Activated CD4-positive, CD25-positive, alpha-beta regulatory T cell treated with anti-CD3 and anti-CD28 coated beads, Interleukin-2, amount 50 U/mL, for 16 hours (primary cell): ENCODE results near the gene TMEFF1.

Source experiments
- DNase-seq: peaks from one replicate; pipeline ENCODE4 v3.0.0-alpha.2; 2020; ENCODE audit warnings: low read depth, low spot score

The TMEFF1 gene

GRCh38 chr9:100447041-100447440, 25.9 kb upstream of the TMEFF1 start:
- no peak for DNase-seq

GRCh38 chr9:100448266-100448665, 24.7 kb upstream of the TMEFF1 start:
- DNase-seq: no peak

DNA sequence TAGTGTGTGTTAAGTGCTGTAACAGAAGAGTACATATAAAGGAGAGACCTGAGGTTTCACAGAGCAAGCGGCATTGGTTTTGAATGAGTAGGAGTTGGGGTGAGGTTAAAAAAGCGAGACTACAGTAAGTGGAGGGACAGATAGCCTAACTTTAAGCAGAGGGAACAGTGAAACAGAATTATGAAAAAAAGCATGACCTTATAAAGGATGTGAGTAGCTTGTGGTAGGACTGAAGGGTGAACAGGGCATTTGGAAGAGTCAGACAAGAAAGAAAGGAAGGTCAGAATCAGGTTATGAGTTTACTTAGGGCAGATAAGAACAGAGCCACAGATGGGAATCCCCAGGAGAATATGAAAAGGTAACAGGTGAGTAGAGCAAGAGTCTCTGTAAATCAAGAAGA, 23.5 kb upstream of the TMEFF1 start:
- DNase-seq: no peak

DNA sequence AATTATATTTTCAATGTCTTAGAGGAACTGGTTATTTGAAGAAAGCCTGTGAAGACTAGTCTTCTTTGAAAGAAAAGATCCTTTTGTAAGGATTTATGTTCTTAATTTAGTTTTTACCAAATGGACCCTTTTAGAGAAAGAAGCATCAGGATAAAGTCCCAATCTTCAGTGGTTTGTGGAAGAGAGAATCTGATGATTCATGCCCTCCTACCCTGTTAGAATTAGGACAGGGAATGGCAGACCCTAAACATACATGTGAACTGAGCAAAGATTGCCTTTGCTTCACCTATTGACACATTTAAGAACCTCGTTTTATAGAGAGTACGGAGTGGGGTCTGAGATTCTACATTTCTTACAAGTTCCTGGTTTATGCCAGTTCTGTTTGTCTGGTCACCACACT, 20.1 kb upstream of the TMEFF1 start:
- DNase-seq: no peak

DNA sequence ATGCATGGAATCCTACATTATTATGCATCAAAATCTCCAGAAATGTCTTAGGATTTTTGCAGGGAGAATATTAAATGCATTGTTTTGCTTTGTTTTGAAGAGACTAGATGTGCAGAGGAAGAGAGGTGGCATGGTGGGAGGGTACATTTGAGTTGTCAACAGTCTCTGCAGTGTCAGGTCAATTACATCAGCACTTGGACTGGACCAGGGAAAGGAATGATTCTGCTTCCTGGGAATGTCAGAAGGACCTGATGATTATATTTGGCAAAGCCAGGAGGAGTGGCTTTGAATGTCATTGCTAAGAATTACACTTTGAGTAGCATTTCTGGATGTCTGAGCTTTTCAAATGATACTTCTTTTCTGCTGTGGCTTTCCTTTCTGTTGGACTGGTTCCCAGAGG, 17.5 kb upstream of the TMEFF1 start:
- no peak for DNase-seq

- no peak for DNase-seq
These were observed 15.4 kb upstream of the TMEFF1 start for GRCh38 chr9:100457517-100457916.

GRCh38 chr9:100459963-100460362, 13.0 kb upstream of the TMEFF1 start:
- DNase-seq: no peak

DNA sequence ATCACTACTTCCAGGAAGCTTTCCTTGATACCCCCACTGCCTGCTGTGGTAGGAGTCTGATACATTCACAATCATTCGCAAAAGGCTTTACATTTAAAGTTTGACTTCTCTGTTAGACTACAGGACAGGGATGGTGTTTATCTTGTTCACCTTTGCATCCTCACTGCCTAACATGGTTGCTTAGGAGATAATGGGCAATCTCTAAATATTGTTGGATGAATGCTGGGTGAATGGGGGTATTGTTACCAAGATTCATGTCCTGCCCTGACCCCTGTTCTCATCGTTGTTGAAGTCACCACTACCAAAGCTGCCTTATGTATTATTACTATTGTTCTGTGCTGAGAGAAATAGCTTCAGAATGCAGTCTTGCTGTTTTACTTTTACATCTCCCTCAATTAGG, 7.7 kb upstream of the TMEFF1 start:
- DNase-seq: no peak

DNA sequence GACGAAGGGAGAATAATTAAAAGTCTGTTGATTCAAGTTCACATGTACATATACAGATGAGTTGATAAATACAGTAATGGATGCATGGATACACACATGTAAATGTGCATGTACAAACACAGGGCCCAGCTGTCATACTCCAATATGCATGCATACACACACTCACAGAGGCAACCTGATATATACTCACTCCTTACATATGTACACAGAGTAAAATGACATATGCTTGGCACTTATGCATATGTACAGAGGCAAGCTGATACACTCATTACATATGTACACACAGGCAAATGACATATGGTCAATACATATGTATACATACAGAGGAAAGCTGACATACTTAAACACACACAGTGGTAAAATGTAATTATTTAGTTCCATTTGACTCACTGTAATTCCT, 7.2 kb upstream of the TMEFF1 start:
- DNase-seq: no peak

- no peak for DNase-seq
These were observed 6.6 kb upstream of the TMEFF1 start for GRCh38 chr9:100466171-100466828.

- DNase-seq: no peak
These were observed 6.1 kb upstream of the TMEFF1 start for GRCh38 chr9:100466829-100467221.

DNA sequence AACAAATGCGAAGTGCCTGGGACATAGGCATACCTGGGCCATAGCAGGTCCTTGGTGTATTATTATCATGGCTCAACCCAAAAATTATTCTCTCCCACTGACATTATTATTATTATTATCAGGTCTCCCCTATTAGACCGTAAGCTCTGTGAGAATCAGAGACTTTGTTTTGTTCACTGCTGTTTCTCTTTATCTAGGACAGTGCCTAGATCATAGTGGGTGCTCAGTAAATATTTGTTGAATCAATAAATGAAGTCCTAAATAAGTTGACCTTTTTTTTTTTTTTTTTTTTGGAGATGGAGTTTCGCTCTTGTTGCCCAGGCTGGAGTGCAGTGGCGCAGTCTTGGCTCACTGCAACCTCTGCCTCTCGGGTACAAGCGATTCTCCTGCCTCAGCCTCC, 4.9 kb upstream of the TMEFF1 start:
- DNase-seq: no peak

DNA sequence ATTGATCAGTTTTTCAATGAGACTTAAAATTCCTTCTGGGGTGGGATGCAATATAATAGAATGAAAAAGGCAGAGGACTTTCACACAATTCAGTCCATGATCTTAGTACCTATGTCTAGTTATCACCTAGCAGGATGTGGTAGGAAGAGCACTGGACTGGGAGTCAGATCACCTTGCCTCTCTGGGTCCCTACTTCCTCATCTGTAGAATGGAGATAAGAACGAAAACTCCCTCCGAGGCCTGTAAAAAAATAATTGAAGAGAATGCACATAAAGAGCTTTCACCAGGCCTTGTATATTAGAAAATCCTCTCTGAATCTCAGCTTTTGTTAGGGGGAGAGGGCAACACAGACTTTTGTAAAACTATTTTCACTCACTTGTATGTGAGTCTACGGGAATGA, 681 bp upstream of the TMEFF1 start:
- no peak for DNase-seq

DNA sequence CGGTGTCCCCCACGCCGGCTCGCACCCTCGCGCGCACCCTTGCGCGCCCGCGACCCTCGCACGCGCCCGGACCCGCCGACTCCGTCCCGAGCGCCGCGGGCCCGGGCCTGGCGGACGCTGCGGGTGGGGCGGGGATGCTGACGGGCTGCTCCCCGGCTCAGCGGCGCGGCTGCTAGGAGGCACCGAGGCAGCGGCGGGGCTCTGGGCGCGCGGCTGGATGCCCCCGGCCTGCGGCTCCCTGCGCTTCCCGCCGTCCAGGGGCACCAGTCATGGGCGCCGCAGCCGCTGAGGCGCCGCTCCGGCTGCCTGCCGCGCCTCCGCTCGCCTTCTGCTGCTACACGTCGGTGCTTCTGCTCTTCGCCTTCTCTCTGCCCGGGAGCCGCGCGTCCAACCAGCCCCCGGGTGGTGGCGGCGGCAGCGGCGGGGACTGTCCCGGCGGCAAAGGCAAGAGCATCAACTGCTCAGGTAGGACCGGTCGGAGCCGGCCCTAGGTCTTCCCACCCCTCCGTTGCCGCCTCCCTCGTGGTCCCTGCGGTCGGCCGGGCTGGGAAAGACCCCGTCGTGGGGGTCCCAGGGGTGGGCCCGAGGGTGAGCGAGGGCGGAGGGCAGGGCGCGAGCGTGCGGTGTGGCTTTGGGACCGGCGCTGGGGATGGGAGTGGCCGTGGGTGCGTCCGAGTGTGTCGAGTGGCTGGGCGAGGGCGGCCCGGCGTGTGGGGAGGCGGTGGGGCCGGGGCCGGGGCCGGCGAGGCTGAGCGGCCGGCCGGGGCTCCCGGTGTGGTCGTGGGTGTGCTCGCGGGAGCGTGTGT, 530 bp downstream of the TMEFF1 start:
- no peak for DNase-seq

- no peak for DNase-seq
These were observed 1.4 kb downstream of the TMEFF1 start for GRCh38 chr9:100474082-100474923.

GRCh38 chr9:100474924-100475276, 2.0 kb downstream of the TMEFF1 start:
- no peak for DNase-seq

DNA sequence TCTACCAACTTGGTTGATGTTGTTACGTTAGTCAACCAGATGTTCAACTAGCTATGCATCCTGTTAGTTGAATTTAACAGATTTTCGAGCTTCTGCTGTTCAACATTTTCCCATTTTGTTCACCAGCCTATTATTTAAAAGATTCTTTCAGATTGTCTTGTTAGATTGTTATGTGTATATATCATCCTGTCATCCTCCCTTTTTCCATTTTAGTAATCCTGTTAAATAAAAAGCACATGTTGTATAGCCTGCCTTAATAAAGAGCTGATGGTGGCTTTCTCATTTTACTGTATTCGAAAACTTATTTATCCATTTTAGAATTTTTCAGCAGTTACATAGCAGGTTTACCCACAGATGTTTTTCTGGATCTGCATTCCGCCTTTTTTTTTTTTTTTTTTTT, 4.3 kb downstream of the TMEFF1 start:
- no peak for DNase-seq

- DNase-seq: no peak
These were observed 5.2 kb downstream of the TMEFF1 start for GRCh38 chr9:100478192-100478591.

DNA sequence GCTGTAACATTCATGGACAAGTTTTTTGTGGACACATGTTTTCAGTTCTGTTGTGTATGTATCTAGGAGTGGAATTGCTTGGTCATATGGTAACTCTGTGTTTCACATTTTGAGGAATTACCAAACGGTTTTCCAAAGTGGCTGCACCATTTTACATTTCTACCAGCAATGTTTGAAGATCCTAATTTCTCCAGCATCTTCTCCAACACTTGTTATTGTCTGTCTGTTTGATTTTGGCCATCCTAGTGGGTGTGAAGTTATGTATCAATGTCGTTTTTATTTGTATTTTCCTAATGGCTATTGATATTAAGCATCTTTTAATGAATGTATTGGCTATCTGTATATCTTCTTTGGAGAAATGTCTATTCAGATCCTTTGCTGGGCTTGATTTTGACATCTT, 6.9 kb downstream of the TMEFF1 start:
- no peak for DNase-seq

DNA sequence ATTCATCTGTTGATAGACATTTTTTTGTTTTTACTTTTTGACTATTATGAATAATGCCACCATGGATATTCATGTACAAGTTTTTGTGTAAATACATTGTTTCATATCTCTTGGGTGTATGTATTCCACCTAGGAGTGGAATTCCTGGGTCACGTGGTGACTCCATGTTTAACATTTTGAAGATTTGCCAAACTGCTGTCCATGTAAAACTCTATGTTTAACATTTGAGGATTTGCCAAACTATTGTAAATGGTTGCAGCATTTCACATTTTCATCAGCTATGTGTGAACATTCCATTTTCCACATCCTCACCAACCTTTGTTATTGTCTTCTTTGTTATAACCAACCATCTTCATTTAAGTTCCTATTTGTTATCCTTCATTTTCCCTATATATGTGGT, 12.2 kb downstream of the TMEFF1 start:
- no peak for DNase-seq

DNA sequence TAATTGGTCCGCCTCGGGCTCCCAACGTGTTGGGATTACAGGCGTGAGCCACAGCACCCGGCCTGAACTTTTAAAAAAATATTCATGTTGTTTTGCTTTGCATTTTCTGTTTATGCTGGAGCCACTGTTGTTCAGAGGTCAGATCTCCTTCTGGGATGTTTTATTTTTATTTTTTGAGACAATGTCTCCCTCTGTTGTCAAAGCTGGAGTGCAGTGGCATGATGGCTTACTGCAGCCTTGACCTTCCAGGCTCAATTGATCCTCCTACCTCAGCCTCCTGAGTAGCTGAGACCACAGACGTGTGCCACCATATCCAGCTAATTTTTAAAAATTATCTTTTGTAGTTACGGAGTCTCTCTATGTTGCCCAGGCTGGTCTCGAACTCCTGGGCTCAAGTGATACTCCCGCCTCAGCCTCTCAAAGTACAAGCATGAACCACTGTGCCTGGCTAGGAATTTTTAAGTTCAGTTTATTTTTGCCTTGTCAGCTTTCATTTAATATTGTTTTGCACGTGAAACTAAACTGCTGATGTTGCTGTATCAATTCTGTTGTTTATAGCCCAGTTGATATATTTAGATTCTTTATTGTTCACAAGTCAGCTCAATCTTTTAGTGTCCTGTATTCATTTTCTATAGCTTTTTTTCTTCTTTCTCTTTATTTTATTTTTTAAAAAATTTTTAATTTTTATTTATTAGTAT, 13.7 kb downstream of the TMEFF1 start:
- no peak for DNase-seq

DNA sequence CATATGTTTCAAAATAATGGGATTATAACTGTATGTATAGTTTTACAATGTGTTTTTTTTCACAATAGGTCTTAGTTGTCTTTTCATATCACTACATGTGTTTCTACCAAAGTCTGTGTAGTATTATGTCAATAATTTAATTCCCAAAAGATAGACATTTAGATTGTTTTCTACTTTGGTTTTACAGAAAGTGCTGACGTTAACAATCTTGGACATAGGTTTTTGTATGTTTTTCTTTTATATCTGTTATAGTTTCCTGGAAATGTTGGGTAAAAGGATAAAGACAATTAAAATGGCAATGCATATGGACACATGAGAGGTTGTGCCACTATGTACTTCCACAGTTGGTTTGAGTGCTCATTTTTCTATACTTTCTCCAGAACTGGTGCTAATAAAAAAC, 15.2 kb downstream of the TMEFF1 start:
- DNase-seq: no peak
